K562 (cell line): ENCODE measurements around the gene CYBRD1. TPM values are rescaled to one million over a fixed set of nuclear protein-coding genes. Genes with fewer than 3 reads are reported as not detected.
A peak's percentile ranks its signal among the peaks of the same experiment; 100 is the strongest.

Source experiments
- ATAC-seq: fragments of 200-7000 bp; cut with Tn5 transposase; 3 replicates; pipeline ENCODE4 v1.9.1; 2020; ENCODE audit warnings: moderate library complexity
- BruUV-seq: library from RNA; stranded (reverse); fragments of 400-500 nt; replicated peaks from 2 replicates; lab custom pipeline; 2021; lab: Mats Ljungman, UMichigan
- CTCF ChIA-PET: fragments of 300-600 bp; formaldehyde crosslinking; extraction: SDS; loops from one replicate; lab custom pipeline; 2021; ENCODE audit warnings: low intra/inter-chr PET ratio; lab: Yijun Ruan, JAX
- POLR2A ChIA-PET: fragments of 300-600, 350-650 bp; sonication (Branson Sonifier 250); formaldehyde crosslinking; extraction: SDS; loops from one replicate; lab custom pipeline; 2021; ENCODE audit warnings: antibody characterized with exemption, inconsistent platforms; lab: Yijun Ruan, JAX
- DNase-seq, 4 experiments: peaks; one replicate each; pipeline versions ENCODE4 v3.0.0 to v3.0.0-alpha.2; 2011 to 2018; ENCODE audit warnings: low spot score in 3 of 4, mixed read lengths in 3 of 4; ENCODE audit errors: extremely low read depth in 1 of 4
- FAIRE-seq: peaks from 2 replicates; lab custom pipeline; 2011; peaks lifted over from hg19 to GRCh38; lab: Jason Lieb, UNC
- H2AFZ ChIP-seq: 2 replicates; pipeline ENCODE4 v1.6.0; 2011; ENCODE audit warnings: low read depth, low read length, control low read depth, inconsistent platforms
- H3K27ac ChIP-seq: fragments of 200-600 bp; 3 replicates; pipeline ENCODE4 v1.8.0; 2011; ENCODE audit warnings: low read depth, mild to moderate bottlenecking, control low read depth, inconsistent platforms, low read length, moderate library complexity, mixed read lengths; ENCODE audit errors: extremely low read depth
- H3K27me3 ChIP-seq, 2 experiments: fragments of 300-600 bp in 1 of 2; 2 replicates in 1 of 2; 3 replicates in 1 of 2; pipeline versions ENCODE4 v1.6.0 to v1.8.0; 2011; ENCODE audit warnings: inconsistent platforms in 2 of 2, low read length in 2 of 2, mild to moderate bottlenecking in 1 of 2, mixed read lengths in 1 of 2, moderate library complexity in 1 of 2; ENCODE audit not compliant: control insufficient read depth in 2 of 2, insufficient read depth in 2 of 2
- H3K36me3 ChIP-seq: fragments of 300-600 bp; 3 replicates; pipeline ENCODE4 v1.8.0; 2011; ENCODE audit warnings: mild to moderate bottlenecking, low read length, inconsistent platforms; ENCODE audit not compliant: control insufficient read depth, insufficient read depth
- H3K4me1 ChIP-seq, 2 experiments: fragments of 200-600 bp in 1 of 2; replicated peaks in 1 of 2; 2 replicates in 1 of 2; 3 replicates in 1 of 2; pipeline versions ENCODE4 v1.5.1 to v1.8.0; 2011; ENCODE audit warnings: inconsistent platforms in 2 of 2, low read length in 2 of 2, mild to moderate bottlenecking in 1 of 2, mixed read lengths in 1 of 2, moderate library complexity in 1 of 2; ENCODE audit not compliant: control insufficient read depth in 2 of 2, insufficient read depth in 2 of 2
- H3K4me2 ChIP-seq: 2 replicates; pipeline ENCODE4 v1.6.1; 2011; ENCODE audit warnings: low read length, control low read depth, inconsistent platforms, mixed read lengths; ENCODE audit not compliant: insufficient read depth
- H3K4me3 ChIP-seq: fragments of 200-600 bp; sonication (generic), shearing (Covaris generic); 2 replicates; pipeline ENCODE4 v1.5.1; 2016; ENCODE audit warnings: control low read depth, inconsistent platforms
- H3K79me2 ChIP-seq: fragments of 200-600 bp; 3 replicates; pipeline ENCODE4 v1.8.0; 2011; ENCODE audit warnings: low read length, inconsistent platforms; ENCODE audit not compliant: control insufficient read depth, insufficient read depth
- H3K9ac ChIP-seq, 2 experiments: 2 replicates each; pipeline versions ENCODE4 v1.6.0 to v1.6.1; 2011; ENCODE audit warnings: low read depth in 2 of 2, low read length in 2 of 2, control low read depth in 1 of 2, inconsistent platforms in 1 of 2, mild to moderate bottlenecking in 1 of 2, mixed read lengths in 1 of 2; ENCODE audit not compliant: insufficient read depth in 1 of 2
- H3K9me1 ChIP-seq: one replicate; pipeline ENCODE4 v1.6.0; 2011; ENCODE audit warnings: inconsistent platforms, mild to moderate bottlenecking, low read length, moderate library complexity; ENCODE audit not compliant: control insufficient read depth, insufficient read depth
- H3K9me3 ChIP-seq: replicated peaks from 2 replicates; pipeline ENCODE4 v1.5.1; 2011; ENCODE audit warnings: low read depth, low read length, inconsistent platforms; ENCODE audit not compliant: control insufficient read depth, insufficient read depth
- H4K20me1 ChIP-seq: replicated peaks from 2 replicates; pipeline ENCODE4 v1.6.1; 2011; ENCODE audit warnings: low read length, inconsistent platforms, mixed read lengths; ENCODE audit not compliant: control insufficient read depth, insufficient read depth
- ARID2 ChIP-seq: fragments of 450-650 bp; IDR thresholded peaks from 2 replicates; pipeline ENCODE4 v1.6.1; 2017; ENCODE audit warnings: antibody characterized with exemption, mild to moderate bottlenecking
- CBX1 ChIP-seq: sonication (generic); IDR thresholded peaks from 2 replicates; pipeline ENCODE4 v1.6.1; 2016; ENCODE audit warnings: antibody characterized with exemption, low read depth, mild to moderate bottlenecking
- FOSL1 ChIP-seq: fragments of 200-800 bp; sonication (Bioruptor generic); conservative IDR thresholded peaks from 2 replicates; pipeline ENCODE4 v1.6.1; 2016; ENCODE audit warnings: missing genetic modification characterization, missing compliant biosample characterization
- GATA2 ChIP-seq: sonication (generic); formaldehyde crosslinking; IDR thresholded peaks from 2 replicates; pipeline ENCODE4 v1.4.0; 2020; ENCODE audit warnings: mild to moderate bottlenecking, missing genetic modification reagents
- GATAD2B ChIP-seq: fragments of 450-650 bp; IDR thresholded peaks from 2 replicates; pipeline ENCODE4 v1.6.1; 2017; ENCODE audit warnings: mild to moderate bottlenecking, borderline replicate concordance
- MCM7 ChIP-seq, 2 experiments: fragments of 450-650 bp; IDR thresholded peaks; 2 replicates each; pipeline ENCODE4 v1.6.1; 2016 to 2018
- NELFE ChIP-seq: IDR thresholded peaks from 2 replicates; pipeline ENCODE4 v1.6.1; 2011; ENCODE audit warnings: mild to moderate bottlenecking; ENCODE audit not compliant: insufficient read depth, insufficient read length
- NFIC ChIP-seq: fragments of 450-650 bp; IDR thresholded peaks from 2 replicates; pipeline ENCODE4 v1.6.1; 2017; ENCODE audit warnings: mild to moderate bottlenecking, inconsistent platforms
- RBM17 ChIP-seq: fragments of 200-400 bp; formaldehyde crosslinking; IDR thresholded peaks from 2 replicates; pipeline ENCODE4 v1.6.1; 2017; ENCODE audit warnings: low read depth, mild to moderate bottlenecking, low read length, borderline replicate concordance
- RFX7 ChIP-seq: fragments of 250-450 bp; sonication (Bioruptor Pico); IDR thresholded peaks from 2 replicates; pipeline ENCODE4 v1.5.1; 2021; ENCODE audit warnings: mild to moderate bottlenecking
- ZBED1 ChIP-seq: IDR thresholded peaks from 2 replicates; pipeline ENCODE4 v1.6.1; 2014
- ZNF143 ChIP-seq: sonication (generic); formaldehyde crosslinking; IDR thresholded peaks from 2 replicates; pipeline ENCODE4 v1.9.0; 2022; ENCODE audit warnings: mild to moderate bottlenecking, missing genetic modification reagents
- ZNF311 ChIP-seq: fragments of 250-450 bp; sonication (Bioruptor Pico); IDR thresholded peaks from 2 replicates; pipeline ENCODE4 v1.4.0; 2020; ENCODE audit warnings: mild to moderate bottlenecking, moderate library complexity
- WGBS: fragments of 100-300 bp; shearing (Covaris generic); methylation state at CpG from one replicate; pipeline ENCODE4 v1.1.6; 2016; ENCODE audit warnings: low coverage, mixed read lengths; ENCODE audit not compliant: insufficient coverage; ENCODE audit errors: missing lambda C conversion rate; 5-methylcytosine and 5-hydroxymethylcytosine counted together
- in situ Hi-C: fragments of 300-500 bp; cut with MboI; formaldehyde crosslinking; loops from 4 replicates; pipeline ENCODE4 v1.15.0; 2018; ENCODE audit warnings: inconsistent platforms, mixed read lengths
- intact Hi-C: fragments of 100-400 bp; cut with micrococcal nuclease; formaldehyde crosslinking; loops from 2 replicates; pipeline ENCODE4 v1.14.2; 2022
- polyA plus RNA-seq, 8 experiments: library from polyadenylated mRNA; depleted of rRNA in 4 of 8; stranded (reverse) in 5 of 8; unstranded in 3 of 8; fragments of >200 nt; fragmentation: Nextera tagmentation in 2 of 8; fragmentation: Illumina TruSeq in 1 of 8; extraction: Ambion mirVana in 2 of 8; extraction: Trizol in 1 of 8; gene quantifications; 2 replicates each; pipeline versions ENCODE4 v1.2.1 to v1.2.3, GENCODE V29; 2011 to 2014; ENCODE audit warnings: inconsistent platforms in 1 of 8, missing spikeins in 1 of 8
- total RNA-seq, 7 experiments: library from RNA; depleted of rRNA in 6 of 7; stranded (reverse); fragments of >200 nt in 6 of 7; fragmentation: Illumina TruSeq in 2 of 7; extraction: Trizol in 2 of 7; gene quantifications; 2 replicates each; pipeline versions ENCODE4 v1.2.1 to v1.2.3, GENCODE V29; 2011 to 2021; ENCODE audit warnings: low replicate concordance in 1 of 7

The CYBRD1 gene
- total and polyA plus RNA-seq, 9 of the 15 experiments (the other 6 are each of a cell fraction or from before 2014, with no cell fraction given) = 9.6 to 22.4 (median 15.6) TPM

GRCh38 chr2:171595456-171595855 is 73.2 kb downstream of the CYBRD1 start (continued):
- no peak for TF ChIP-seq ZNF311

GRCh38 chr2:171595896-171596295 is 73.6 kb downstream of the CYBRD1 start:
- FAIRE-seq = peak; percentile 55
- H3K4me1 ChIP-seq = no peaks in the 10 kb centered on the region
- H3K4me3 ChIP-seq = no peak overlapping the region
- in situ Hi-C loops = loop anchor here (5.0 to 25.0 kb wide), 2 partner anchors 106 to 866 kb away; no protein-coding TSS in a partner anchor
- H3K4me2 ChIP-seq = no peak overlapping the region
- no peaks in the 10 kb centered on the region for H3K9me1 ChIP-seq
- H3K79me2 ChIP-seq = no peaks in the 10 kb centered on the region
- CTCF ChIA-PET = no interaction called here
- TF ChIP-seq ZNF143 (CRISPR knock-in tag) = no peak
- TF ChIP-seq GATA2 (CRISPR knock-in tag) = no peak
- TF ChIP-seq NELFE = no peak
- no peak for TF ChIP-seq RBM17
- no peak for TF ChIP-seq RFX7 (CRISPR knock-in tag)
- TF ChIP-seq CBX1 = no peak
- TF ChIP-seq GATAD2B = no peak
- peak; percentile 35 for TF ChIP-seq NFIC
- no peak for TF ChIP-seq MCM7 (IDR thresholded peaks at IDR 0.05)
- TF ChIP-seq ZBED1 = no peak
- no peak for TF ChIP-seq ARID2
- TF ChIP-seq FOSL1 (tag) = 0 out of 2 replicates have a peak, but pooled peaks have one; percentile 29
- H3K36me3 ChIP-seq = no peaks in the 10 kb centered on the region
- H3K27ac ChIP-seq = no peak overlapping the region
- POLR2A ChIA-PET = interaction anchor here (0.6 to 1.2 kb wide), 6 partner anchors 12 to 547 kb away, joined by 3 to 4 read pairs (median 3); partner anchors contain the start of gene DYNC1I2
- H3K9me3 ChIP-seq = no peaks in the 10 kb centered on the region
- intact Hi-C loops = loop anchor here (5.0 kb wide), 4 partner anchors 91 to 531 kb away; partner anchors contain the start of gene DYNC1I2
- H3K9ac ChIP-seq = no peak overlapping the region
- ATAC-seq = no peak
- DNase-seq = no peak
- peaks cover 4 to 8% of the 10 kb centered on the region in 2 experiments for H3K27me3 ChIP-seq
- 0% methylated on average over 2 of the region's 2 CpGs for WGBS
- H4K20me1 ChIP-seq = no peaks in the 10 kb centered on the region
- no peak overlapping the region for H2AFZ ChIP-seq
- BruUV-seq = no TSS peak
